ENCODE data around the gene RPN2. TPM values are rescaled to one million over a fixed set of nuclear protein-coding genes. Genes with fewer than 3 reads are reported as not detected.

RPN2 gene
- total and polyA plus RNA-seq, 9 of the 15 experiments (the other 6 are each of a cell fraction or from before 2014, with no cell fraction given) = 168 to 548 (median 325) TPM

DNA sequence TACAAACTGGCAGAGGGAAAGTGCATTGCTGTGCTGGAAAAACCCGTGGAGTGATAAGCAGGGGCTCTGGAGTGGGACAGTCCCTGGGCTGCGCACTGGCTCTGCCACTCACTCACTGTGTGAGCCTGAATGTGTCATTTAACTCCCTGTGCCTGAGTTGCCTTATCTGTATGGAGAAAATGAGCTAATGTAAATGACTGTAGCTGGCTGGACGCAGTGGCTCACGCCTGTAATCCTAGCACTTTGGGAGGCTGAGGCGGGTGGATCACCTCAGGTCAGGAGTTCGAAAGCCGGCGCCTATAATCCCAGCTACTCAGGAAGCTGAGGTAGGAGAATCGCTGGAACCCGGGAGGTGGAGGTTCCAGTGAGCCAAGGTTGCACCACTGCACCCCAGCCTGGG is 18.4 kb upstream of the RPN2 start (continued):
- no peak for TF ChIP-seq PBX2 (CRISPR knock-in tag; IDR thresholded peaks at IDR 0.05; ENCODE audit: low read depth)
- TF ChIP-seq PBX2 (tag; conservative IDR thresholded peaks at IDR 0.05; ENCODE audit: low read depth) = peak; percentile 53
- TF ChIP-seq, protein P1, sequence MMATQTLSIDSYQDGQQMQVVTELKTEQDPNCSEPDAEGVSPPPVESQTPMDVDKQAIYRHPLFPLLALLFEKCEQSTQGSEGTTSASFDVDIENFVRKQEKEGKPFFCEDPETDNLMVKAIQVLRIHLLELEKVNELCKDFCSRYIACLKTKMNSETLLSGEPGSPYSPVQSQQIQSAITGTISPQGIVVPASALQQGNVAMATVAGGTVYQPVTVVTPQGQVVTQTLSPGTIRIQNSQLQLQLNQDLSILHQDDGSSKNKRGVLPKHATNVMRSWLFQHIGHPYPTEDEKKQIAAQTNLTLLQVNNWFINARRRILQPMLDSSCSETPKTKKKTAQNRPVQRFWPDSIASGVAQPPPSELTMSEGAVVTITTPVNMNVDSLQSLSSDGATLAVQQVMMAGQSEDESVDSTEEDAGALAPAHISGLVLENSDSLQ (IDR thresholded peaks at IDR 0.05) = peak; percentile 84
- TF ChIP-seq TBP (optimal IDR thresholded peaks at IDR 0.05; ENCODE audit: low read depth, low read length) = peak; percentile 92

- peak; percentile 58 for ATAC-seq
- Histone ChIP-seq H2AFZ (ENCODE audit: low read depth, low read length) (peak overlapping the region; percentile 47), H3K27ac (ENCODE audit: extremely low read depth, low read depth, low read length) (peak overlapping the region; percentile 37; the same call in 1 of the 3 replicates), H3K36me3 (ENCODE audit: control insufficient read depth, insufficient read depth, low read length) (no peaks in the 10 kb centered on the region), H3K4me1 (replicated peaks in 1 of 2; ENCODE audit: control insufficient read depth in 2 of 2, insufficient read depth in 2 of 2, low read length in 2 of 2) (peaks cover 26 to 37% of the 10 kb centered on the region in 2 experiments; a peak in 4 of 5 replicates), H3K4me3 (no peak overlapping the region), H3K27me3 (ENCODE audit: control insufficient read depth in 2 of 2, insufficient read depth in 2 of 2, low read length in 2 of 2) (no peaks in the 10 kb centered on the region), H3K4me2 (ENCODE audit: insufficient read depth, low read length) (peak overlapping the region; percentile 49), H4K20me1 (replicated peaks; ENCODE audit: control insufficient read depth, insufficient read depth, low read length) (no peaks in the 10 kb centered on the region), H3K9ac (ENCODE audit: insufficient read depth in 1 of 2, low read depth in 2 of 2, low read length in 2 of 2) (0 out of 4 replicates have a peak overlapping the region, but pooled peaks of 1 of the 2 experiments have one; percentile 1), H3K9me1 (ENCODE audit: control insufficient read depth, insufficient read depth, low read length) (no peaks in the 10 kb centered on the region), H3K79me2 (ENCODE audit: control insufficient read depth, insufficient read depth, low read length) (no peaks in the 10 kb centered on the region), H3K9me3 (replicated peaks; ENCODE audit: control insufficient read depth, insufficient read depth, low read depth, low read length) (no peaks in the 10 kb centered on the region)
- CTCF ChIA-PET (ENCODE audit: low intra/inter-chr PET ratio) = no interaction called here
- no TSS peak for BruUV-seq (replicated peaks)
- FAIRE-seq = peak; percentile 75
- DNase-seq (ENCODE audit: extremely low read depth in 1 of 4, low spot score in 3 of 4) = peak; percentile 46 to 69 (median 62)
- intact Hi-C loops (cut with micrococcal nuclease) (no loop called here), in situ Hi-C loops (cut with MboI) (no loop called here)
- POLR2A ChIA-PET = interaction anchor here (0.6 to 3.1 kb wide), 5 partner anchors 17 to 352 kb away, joined by 3 to 13 read pairs (median 3); partner anchors contain the start of genes MROH8 and RPN2
- WGBS (ENCODE audit: insufficient coverage, low coverage, missing lambda C conversion rate) = 24% methylated on average over 12 of the region's 12 CpGs
- peak; percentile 59; the same call in 1 of the 2 replicates for TF ChIP-seq BHLHE40 (IDR thresholded peaks at IDR 0.05; ENCODE audit: low read length)
- peak; percentile 41 for TF ChIP-seq CBFA2T2 (conservative IDR thresholded peaks at IDR 0.05)
- peak; percentile 49; the same call in 1 of the 2 replicates for TF ChIP-seq SMARCA4 (IDR thresholded peaks at IDR 0.05)
- TF ChIP-seq DPF2 (IDR thresholded peaks at IDR 0.05) = peak; percentile 47; the same call in 1 of the 2 replicates
- peak; percentile 53; the same call in 1 of the 2 replicates for TF ChIP-seq ARID1B (IDR thresholded peaks at IDR 0.05)
- TF ChIP-seq TCF3 (CRISPR knock-in tag; IDR thresholded peaks at IDR 0.05) = peak; percentile 66
- peak; percentile 32; the same call in 1 of the 2 replicates for TF ChIP-seq EGR1 (conservative IDR thresholded peaks at IDR 0.05)
- no peak for TF ChIP-seq ZNF785 (CRISPR knock-in tag; IDR thresholded peaks at IDR 0.05)
- no peak for TF ChIP-seq SPI1 (IDR thresholded peaks at IDR 0.05; ENCODE audit: borderline replicate concordance, low read depth, low read length)
- TF ChIP-seq TCFL5 (CRISPR knock-in tag; conservative IDR thresholded peaks at IDR 0.05) = no peak
- TF ChIP-seq TBP (optimal IDR thresholded peaks at IDR 0.05; ENCODE audit: low read depth, low read length) = peak; percentile 34
- TF ChIP-seq ZNF165 (CRISPR knock-in tag; IDR thresholded peaks at IDR 0.05; ENCODE audit: borderline replicate concordance) = no peak
- no peak for TF ChIP-seq ZNF445 (CRISPR knock-in tag; IDR thresholded peaks at IDR 0.05; ENCODE audit: low read depth)
- TF ChIP-seq SMARCA5 (IDR thresholded peaks at IDR 0.05) = 0 out of 2 replicates have a peak, but pooled peaks have one; percentile 37
- TF ChIP-seq TAL1 (IDR thresholded peaks at IDR 0.05) = peak; percentile 25; the same call in 1 of the 2 replicates
- 0 out of 2 replicates have a peak, but pooled peaks have one; percentile 68 for TF ChIP-seq SOX6 (IDR thresholded peaks at IDR 0.05)
- no peak for TF ChIP-seq ZNF174 (CRISPR knock-in tag; IDR thresholded peaks at IDR 0.05)
Measured at GRCh38 chr20:37161830-37162549, 17.1 kb upstream of the RPN2 start.
